SK-N-SH treated with all-trans-retinoic acid at 6 μM for 48 hours (cell line): Measurements from ENCODE around the gene POU2F3.

ENCODE experiments used
- ATAC-seq: fragments of 200-7000 bp; cut with Tn5 transposase; 3 replicates; pipeline ENCODE4 v1.9.1; 2020; ENCODE audit warnings: mild to moderate bottlenecking, moderate library complexity
- BACH2 ChIP-seq: fragments of 250-450 bp; sonication (Bioruptor Pico); IDR thresholded peaks from 2 replicates; pipeline ENCODE4 v1.9.0; 2021; ENCODE audit warnings: mild to moderate bottlenecking, borderline replicate concordance
- CREB5 ChIP-seq: fragments of 250-450 bp; sonication (Bioruptor Pico); IDR thresholded peaks from 2 replicates; pipeline ENCODE4 v1.5.1; 2020; ENCODE audit warnings: low read depth, mild to moderate bottlenecking, moderate library complexity
- CSDC2 ChIP-seq: fragments of 250-450 bp; sonication (Bioruptor Pico); IDR thresholded peaks from 2 replicates; pipeline ENCODE4 v1.5.0; 2020; ENCODE audit warnings: mild to moderate bottlenecking, moderate library complexity
- CSRNP3 ChIP-seq: fragments of 250-450 bp; sonication (Bioruptor Pico); IDR thresholded peaks from 2 replicates; pipeline ENCODE4 v1.5.1; 2021; ENCODE audit warnings: mild to moderate bottlenecking, moderate library complexity
- ESRRG ChIP-seq: fragments of 250-450 bp; sonication (Bioruptor Pico); IDR thresholded peaks from 2 replicates; pipeline ENCODE4 v1.6.1; 2021; ENCODE audit warnings: mild to moderate bottlenecking
- GLIS3 ChIP-seq: fragments of 250-450 bp; sonication (Bioruptor Pico); IDR thresholded peaks from 2 replicates; pipeline ENCODE4 v1.5.0; 2020; ENCODE audit warnings: mild to moderate bottlenecking, moderate library complexity
- OSR1 ChIP-seq: fragments of 250-450 bp; sonication (Bioruptor Pico); IDR thresholded peaks from 2 replicates; pipeline ENCODE4 v1.8.0; 2022; ENCODE audit warnings: moderate library complexity, mild to moderate bottlenecking, inconsistent platforms
- PATZ1 ChIP-seq: fragments of 250-450 bp; sonication (Bioruptor Pico); IDR thresholded peaks from 2 replicates; pipeline ENCODE4 v1.8.0; 2020; ENCODE audit warnings: mild to moderate bottlenecking, moderate library complexity, borderline replicate concordance
- POU6F1 ChIP-seq: fragments of 250-450 bp; sonication (Bioruptor Pico); IDR thresholded peaks from 2 replicates; pipeline ENCODE4 v1.8.0; 2021; ENCODE audit warnings: low read depth, mild to moderate bottlenecking, moderate library complexity, borderline replicate concordance
- PPARA ChIP-seq: fragments of 250-450 bp; sonication (Bioruptor Pico); IDR thresholded peaks from 2 replicates; pipeline ENCODE4 v1.5.0; 2020; ENCODE audit warnings: mild to moderate bottlenecking, borderline replicate concordance
- RARB ChIP-seq: fragments of 250-450 bp; sonication (Bioruptor Pico); IDR thresholded peaks from 2 replicates; pipeline ENCODE4 v1.8.0; 2021; ENCODE audit warnings: mild to moderate bottlenecking, moderate library complexity
- TCF4 ChIP-seq: fragments of 250-450 bp; sonication (Bioruptor Pico); IDR thresholded peaks from 2 replicates; pipeline ENCODE4 v1.8.0; 2021; ENCODE audit warnings: mild to moderate bottlenecking, moderate library complexity, borderline replicate concordance
- TOX ChIP-seq: fragments of 250-450 bp; sonication (Bioruptor Pico); IDR thresholded peaks from 2 replicates; pipeline ENCODE4 v1.8.0; 2021; ENCODE audit warnings: mild to moderate bottlenecking, moderate library complexity, borderline replicate concordance
- TSHZ2 ChIP-seq: fragments of 250-450 bp; sonication (Bioruptor Pico); IDR thresholded peaks from 2 replicates; pipeline ENCODE4 v1.5.0; 2020; ENCODE audit warnings: mild to moderate bottlenecking, moderate library complexity
- ZFP3 ChIP-seq: fragments of 250-450 bp; sonication (Bioruptor Pico); IDR thresholded peaks from 2 replicates; pipeline ENCODE4 v1.5.0; 2020; ENCODE audit warnings: mild to moderate bottlenecking, moderate library complexity
- ZFP30 ChIP-seq: fragments of 450-650 bp; formaldehyde crosslinking; IDR thresholded peaks from 2 replicates; pipeline ENCODE4 v1.5.0; 2022; ENCODE audit warnings: mild to moderate bottlenecking, moderate library complexity
- ZNF70 ChIP-seq: fragments of 450-650 bp; formaldehyde crosslinking; IDR thresholded peaks from 2 replicates; pipeline ENCODE4 v1.5.0; 2020; ENCODE audit warnings: mild to moderate bottlenecking, moderate library complexity
- ZNF8 ChIP-seq: fragments of 450-650 bp; formaldehyde crosslinking; IDR thresholded peaks from 2 replicates; pipeline ENCODE4 v1.5.0; 2020; ENCODE audit warnings: mild to moderate bottlenecking, moderate library complexity

Gene POU2F3

GRCh38 chr11:120365512-120365911 is 125.6 kb downstream of the POU2F3 start:
- no peak for ATAC-seq
- TF ChIP-seq ZNF70 (CRISPR knock-in tag): no peak
- TF ChIP-seq CSDC2 (CRISPR knock-in tag): no peak
- TF ChIP-seq RARB (CRISPR knock-in tag): no peak
- TF ChIP-seq OSR1 (CRISPR knock-in tag): no peak
- TF ChIP-seq TCF4 (CRISPR knock-in tag): no peak
- TF ChIP-seq CSRNP3 (CRISPR knock-in tag): no peak
- no peak for TF ChIP-seq ZFP30 (CRISPR knock-in tag)
- no peak for TF ChIP-seq BACH2
- TF ChIP-seq POU6F1 (CRISPR knock-in tag): no peak
- no peak for TF ChIP-seq TOX (CRISPR knock-in tag)
- TF ChIP-seq PATZ1 (CRISPR knock-in tag): no peak
- no peak for TF ChIP-seq TSHZ2 (CRISPR knock-in tag)
- TF ChIP-seq ESRRG (CRISPR knock-in tag): no peak
- no peak for TF ChIP-seq CREB5 (CRISPR knock-in tag)
- TF ChIP-seq GLIS3: no peak
- TF ChIP-seq PPARA (CRISPR knock-in tag): no peak
- TF ChIP-seq ZNF8: no peak
- TF ChIP-seq ZFP3: no peak
